Inflammatory macrophage (primary cell): ENCODE results near the gene RAPGEF3.
A peak's percentile ranks its signal among the peaks of the same experiment; 100 is the strongest.

ENCODE experiments used
- DNase-seq, 2 donors: peaks; one replicate each; pipeline ENCODE4 v3.0.0-alpha.2; 2020 to 2022

RAPGEF3 gene

DNA sequence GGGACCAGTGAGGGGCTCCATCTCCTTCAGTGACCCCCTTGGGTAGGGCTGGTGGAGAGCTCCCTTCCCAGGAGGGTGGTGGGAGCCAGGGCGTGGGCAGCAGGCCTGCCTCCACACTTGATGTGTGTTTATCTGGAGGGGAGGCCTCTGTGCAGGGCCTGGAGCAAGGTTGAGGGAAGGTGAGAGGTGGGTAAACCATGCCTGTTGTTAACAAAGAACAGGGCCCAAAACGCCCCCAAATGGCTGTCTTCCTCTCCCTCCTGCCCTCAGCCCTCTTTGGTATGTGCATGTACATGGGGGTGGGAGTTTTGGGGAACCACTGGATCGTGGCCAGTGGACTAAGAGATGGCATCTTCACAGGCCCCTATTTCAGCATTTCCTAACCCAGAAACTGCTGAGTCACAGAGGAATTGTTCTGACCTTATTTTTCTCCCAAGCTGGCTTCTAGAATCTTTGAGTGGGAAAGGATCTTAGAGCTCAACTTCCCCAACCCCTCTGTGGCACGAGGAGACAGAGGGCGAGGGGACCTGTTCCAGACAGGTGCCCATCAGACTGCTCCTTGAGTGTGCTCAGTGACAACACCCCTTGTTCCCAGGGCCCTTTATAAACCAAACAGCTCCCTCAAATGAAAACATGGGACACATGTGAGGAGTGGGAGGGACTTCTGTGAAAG lies 17.9 kb upstream of the RAPGEF3 start:
- DNase-seq, result peak; percentile 72 to 83

DNA sequence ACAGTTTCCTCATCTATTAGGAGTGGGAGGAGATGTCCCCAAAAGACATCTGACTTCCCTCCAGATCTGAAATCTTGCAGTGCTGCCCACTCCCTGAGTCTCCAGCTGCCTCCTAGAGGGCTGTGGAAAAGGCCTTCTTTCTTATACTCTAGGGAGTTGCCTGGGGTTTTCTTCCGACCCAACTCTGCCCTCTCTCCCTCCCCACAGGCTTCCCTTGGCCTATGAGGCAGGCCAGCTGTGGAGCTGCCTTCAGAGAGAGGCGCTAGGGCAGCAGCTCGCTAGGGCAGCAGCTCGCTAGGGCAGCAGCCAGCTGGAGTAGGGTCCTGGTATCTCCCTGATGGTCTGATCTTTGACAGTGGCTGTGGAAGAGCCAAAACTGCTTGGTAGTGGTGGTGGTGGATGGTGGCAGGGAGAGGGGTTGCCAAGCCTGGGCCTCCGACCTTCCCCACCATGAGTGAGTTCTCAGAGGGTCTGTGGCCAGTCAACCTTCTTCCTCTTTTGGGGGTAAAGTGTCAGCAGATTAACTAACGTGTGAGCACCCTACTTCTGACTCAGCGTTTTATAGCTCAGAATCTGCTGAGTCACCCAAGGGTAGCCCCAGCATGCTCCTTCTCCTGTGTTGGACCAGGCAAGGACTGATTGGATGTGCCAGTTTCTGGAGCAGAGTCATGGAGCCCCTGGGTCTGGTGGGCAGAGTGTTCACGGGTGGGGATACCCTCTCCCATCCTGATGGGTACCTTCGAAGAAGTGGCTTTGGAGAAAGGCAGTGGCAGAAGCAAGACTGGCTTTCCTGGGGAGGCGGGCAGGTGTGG lies 16.6 kb upstream of the RAPGEF3 start:
- peak; percentile 78 to 84 for DNase-seq

GRCh38 chr12:47774663-47775062 lies 16.0 kb upstream of the RAPGEF3 start:
- no peak for DNase-seq

GRCh38 chr12:47773858-47774580 lies 15.3 kb upstream of the RAPGEF3 start:
- DNase-seq, result peak in 1 of 2 donors; percentile 28

DNA sequence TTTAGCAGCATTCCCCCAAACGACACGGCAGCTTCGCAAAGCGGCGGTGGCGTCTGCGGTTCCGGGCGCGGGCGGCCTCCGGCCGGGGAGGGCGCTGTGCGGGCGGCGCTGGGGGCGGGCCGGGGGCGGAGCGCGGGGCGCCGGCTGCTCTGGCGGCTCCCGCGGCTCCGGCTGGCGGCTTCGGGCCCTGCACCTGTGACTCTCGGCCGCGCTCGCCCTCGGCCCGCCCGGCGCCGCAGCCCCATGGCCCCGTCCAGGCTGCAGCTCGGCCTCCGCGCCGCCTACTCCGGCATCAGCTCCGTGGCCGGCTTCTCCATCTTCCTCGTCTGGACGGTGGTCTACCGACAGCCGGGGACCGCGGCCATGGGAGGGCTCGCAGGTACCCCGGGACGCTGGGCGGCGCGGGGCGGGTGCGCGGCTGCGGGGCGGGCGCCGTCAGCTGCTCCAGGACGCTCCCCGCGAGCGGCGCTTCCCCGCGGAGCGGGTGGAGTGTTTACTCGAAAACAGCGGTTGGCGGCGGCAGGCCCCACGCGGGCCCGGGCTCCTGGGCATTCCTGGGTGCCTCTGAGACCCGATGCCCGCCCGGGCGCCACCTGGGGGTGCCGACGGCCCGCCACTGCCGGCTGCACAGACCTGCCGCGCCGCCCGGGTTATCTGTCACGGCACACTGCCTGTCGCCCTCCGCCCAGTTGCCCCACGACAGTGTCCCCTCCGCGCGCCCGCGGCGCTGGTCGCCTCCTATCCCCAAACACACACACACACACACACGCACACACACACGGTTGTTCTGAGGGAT lies 14.6 kb upstream of the RAPGEF3 start, which contains the start of gene SLC48A1:
SLC48A1 (plus strand) TSS at position 177 of the 796 bp plus-strand sequence; CDS start at position 244, 67 bp downstream.
- peak; percentile 30 to 56 for DNase-seq

DNA sequence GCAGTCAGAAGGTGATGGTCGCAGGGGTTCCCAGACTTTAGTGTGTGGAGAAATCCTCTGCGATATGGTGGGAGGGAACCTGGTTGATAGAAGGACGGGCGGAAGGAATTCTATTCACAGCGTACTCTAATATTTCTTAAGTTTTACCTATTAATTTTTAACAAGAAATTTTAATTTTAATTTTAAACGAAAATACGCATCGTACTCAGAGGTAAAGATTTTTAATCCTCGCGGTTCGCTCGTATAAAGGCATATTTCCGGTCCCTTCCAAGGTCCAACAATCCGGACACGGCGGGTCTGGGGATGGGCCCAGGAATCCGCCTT lies 14.0 kb upstream of the RAPGEF3 start:
- no peak for DNase-seq

- no peak for DNase-seq
Measured at GRCh38 chr12:47772094-47772660, 13.5 kb upstream of the RAPGEF3 start.

DNA sequence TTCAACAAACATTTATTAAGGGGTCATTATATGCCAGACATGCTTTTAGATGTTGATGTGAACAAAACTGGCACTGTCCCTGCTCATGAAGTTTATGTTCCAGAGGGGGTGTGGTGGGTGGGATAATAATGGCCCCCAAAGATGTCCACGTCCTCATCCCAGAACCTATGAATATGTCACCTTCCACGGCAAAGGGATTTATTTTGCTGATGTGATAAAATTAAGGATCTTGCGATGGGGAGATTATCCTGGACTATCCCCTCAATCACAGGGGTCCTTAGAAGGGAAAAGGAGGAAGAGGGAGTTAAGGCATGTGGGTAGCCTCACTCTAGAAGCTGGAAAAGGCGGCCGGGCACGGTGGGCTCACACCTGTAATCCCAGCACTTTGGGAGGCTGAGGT lies 12.6 kb upstream of the RAPGEF3 start:
- DNase-seq, result no peak

- peak; percentile 44 to 69 for DNase-seq
Measured at GRCh38 chr12:47770086-47770726, 11.5 kb upstream of the RAPGEF3 start.

- DNase-seq, result no peak
Measured at GRCh38 chr12:47769234-47770085, 10.8 kb upstream of the RAPGEF3 start.

DNA sequence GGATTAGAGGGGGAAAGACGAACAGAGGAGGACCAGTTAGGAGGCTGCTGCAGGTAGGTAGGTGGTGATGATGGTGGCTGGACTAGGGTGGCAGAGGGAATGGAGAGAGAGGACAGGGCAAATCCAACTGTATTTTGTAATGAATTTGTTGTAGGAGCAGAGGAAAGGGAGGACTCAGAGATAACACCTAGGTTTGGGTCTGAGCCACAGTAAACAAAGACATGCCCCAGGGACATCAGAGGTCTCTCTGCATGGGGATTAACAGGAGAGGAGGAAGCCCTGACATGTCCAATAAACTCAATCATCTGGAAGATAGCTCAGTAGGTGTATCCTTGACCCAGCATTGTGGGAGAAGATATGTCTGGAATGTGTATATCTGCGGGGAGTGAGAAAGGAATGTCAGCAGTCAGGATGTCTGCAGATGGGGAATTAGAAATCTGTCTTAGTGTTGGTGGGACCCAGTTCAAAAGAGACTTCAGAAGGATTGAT lies 9.7 kb upstream of the RAPGEF3 start:
- no peak for DNase-seq

GRCh38 chr12:47767216-47767724 lies 8.6 kb upstream of the RAPGEF3 start:
- DNase-seq, result peak; percentile 40 to 55

DNA sequence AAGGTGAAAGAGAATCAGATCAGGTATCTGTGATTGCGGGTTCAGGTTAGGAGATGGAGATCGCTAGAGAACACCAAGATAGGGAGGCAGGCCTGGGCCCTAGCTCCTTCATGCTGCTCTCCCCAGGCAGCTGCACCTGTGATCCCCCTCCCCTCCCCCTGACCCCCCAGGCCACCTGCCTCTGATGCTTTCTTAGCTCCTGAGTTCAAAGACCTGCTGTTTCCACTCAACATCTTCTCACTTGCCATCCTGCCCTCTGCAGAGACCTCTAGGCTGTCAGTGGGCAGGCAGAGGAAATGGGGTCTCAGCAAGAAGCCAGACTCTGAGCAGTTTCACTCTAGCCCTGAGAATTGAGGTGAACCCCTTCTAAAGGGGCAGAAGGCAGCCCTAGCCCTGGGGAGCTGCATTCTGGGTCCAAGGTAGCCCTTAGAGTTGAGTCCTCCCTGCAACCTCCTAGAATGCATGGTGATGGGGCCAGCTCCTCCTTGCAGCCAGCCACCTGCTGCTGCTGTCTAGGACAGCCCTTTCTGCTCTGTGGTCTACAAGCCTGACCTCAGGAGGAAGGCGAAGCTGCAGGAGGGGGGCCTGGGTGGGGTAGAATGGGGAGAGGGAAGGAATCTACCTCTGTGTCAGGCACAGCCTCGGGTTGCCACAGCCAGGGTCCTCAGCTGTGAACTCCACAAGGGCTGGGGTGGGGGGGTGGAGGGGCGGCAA lies 8.0 kb upstream of the RAPGEF3 start:
- no peak for DNase-seq

DNA sequence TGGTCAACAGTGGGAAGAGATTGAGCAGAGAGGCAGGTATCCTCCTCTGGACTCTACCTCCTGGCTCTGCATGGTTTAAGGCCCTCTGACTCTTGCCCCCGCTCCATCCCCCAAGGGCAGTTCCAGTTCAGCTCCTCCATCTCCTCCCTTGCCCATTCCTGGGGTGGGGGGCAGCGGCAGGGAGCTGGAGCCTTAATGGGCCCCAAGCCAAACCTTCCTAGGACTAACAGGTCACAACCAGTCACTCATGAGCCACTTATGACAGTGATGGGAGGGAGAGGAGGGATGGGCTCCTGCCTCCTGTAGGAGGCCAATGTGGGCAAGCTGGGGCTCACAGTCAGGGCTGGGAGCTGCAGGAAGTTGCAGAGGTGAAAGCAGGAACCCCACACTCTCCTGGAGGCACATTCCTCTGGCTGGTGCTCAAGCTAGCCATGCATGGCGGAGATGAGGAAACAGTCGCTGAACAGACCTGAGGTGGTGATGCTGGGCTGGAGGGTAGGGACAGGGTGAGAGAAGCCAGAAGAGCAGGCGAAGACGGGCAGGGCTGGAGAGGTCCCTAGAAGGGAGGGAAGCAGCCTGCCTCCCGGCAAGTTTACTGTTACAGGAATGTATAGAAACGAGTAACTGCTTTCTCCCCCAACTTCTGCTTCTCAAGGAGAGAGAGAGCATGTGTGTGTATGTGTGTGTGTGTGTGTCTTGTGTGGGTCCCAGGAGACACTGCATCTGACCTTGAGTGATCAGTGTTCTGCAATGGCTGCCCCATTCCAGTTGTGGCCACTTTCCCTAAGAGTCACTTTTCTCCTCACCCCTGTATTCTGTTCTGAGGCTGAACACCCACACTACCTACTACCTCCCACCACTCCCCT lies 5.0 kb upstream of the RAPGEF3 start:
- peak; percentile 40 to 54 for DNase-seq

DNA sequence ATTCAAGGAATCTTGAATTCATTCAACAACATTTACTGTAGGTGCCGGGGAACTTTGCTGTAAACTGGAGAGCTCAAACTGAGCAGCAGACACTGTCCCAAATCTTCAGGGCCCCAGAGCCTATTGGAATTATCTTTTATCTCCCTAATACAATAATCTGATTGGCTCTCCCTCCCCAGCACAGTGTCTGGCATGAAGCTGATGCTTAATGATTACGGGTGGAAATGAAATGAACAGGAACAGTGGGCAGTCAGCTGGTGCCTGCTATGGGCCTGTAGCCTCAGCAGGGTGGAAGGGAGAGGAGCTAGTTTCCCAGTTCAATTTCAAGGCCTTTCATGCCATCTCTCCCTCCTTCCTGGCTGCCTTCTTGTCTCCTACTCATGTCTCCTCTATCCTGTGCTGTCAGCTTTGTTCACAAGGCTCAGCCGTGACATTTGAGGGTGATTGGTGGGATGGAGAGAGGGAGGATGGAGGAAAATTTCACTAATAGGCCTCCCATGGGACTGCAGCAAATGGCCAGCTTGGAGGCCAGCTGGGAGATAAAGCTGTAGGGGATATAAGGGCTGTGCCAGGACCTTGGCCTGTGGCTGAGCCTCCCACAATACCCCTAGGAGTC lies 4.3 kb upstream of the RAPGEF3 start:
- DNase-seq, result no peak

DNA sequence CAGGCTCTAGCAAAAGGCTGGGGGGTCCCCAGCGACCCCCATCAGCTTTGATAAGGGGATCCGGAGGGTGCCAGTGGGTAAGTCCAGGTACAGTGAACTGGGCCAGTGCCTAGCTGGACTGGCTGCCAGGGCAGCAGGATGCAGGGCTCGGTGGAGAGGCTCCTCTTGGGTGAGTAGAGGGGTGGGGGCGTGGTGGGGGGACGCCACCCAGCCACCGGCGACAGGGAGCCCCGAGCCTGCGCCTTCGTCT lies 171 bp downstream of the RAPGEF3 start:
- DNase-seq, result no peak

DNA sequence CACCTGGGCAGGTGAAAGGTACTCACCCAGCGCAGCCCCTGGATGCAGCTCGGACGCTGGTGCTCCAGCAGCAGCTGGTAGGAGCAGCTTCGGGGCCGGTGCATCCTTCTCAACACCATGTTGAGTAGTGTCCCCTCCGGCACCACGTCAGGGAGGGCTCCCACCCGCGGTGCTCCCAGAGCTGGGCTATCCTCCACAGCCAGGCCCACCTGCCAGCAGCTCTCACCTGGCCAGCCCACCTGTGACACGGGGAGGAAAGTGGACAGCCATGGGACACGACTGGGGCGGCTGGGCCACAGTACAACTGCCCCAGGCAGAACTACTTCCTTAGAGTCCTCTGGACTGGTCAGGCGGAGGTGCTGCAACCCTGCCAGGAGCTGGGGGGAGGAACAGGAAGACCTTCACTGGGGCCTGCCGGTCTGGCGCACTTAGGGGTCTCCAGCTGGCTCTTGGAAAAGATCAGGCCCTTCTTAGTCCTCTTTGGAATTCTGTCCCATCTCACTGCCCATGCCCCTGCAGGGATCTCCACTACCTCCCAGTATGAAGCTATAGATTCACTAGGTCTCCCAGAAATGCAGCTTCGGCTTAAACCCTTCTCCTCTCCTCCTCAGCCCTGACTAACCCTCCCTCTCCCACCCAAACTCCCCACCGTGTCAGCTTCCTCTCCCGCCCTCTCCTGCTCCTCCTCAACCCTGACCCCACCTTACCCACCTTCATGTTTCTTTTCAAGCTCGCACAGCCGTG lies 668 bp downstream of the RAPGEF3 start:
- peak; percentile 48 to 78 for DNase-seq

DNA sequence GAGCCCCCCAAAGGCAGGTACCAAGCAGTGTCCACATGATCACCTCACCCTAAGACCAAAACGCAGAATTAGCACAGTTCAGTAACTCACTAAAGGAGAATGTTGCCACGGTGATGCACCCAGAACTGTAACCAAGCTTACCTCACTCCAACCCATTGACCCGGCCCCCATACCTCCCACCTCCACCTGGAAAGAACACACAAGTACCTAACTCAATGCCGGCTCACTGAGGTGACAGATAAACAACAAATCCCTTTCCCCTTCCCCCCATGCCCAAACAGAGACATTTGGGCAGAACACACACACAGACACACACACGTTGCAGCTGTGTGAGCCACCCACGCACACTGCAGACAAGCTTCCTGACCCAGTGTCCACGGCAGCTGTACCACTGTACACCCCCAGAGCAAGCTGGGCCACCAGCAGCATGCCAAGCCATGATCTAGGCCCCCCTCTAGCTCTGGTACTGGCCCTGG lies 1.3 kb downstream of the RAPGEF3 start:
- DNase-seq, result peak; percentile 11 to 61
